PC-9 (cell line): ENCODE data around the gene SLFN12. TPM values are rescaled to one million over a fixed set of nuclear protein-coding genes. Genes with fewer than 3 reads are reported as not detected.
A peak's percentile ranks its signal among the peaks of the same experiment; 100 is the strongest.

Experiments used
- BruUV-seq: library from RNA; stranded (reverse); fragments of 400-500 nt; replicated peaks from 2 replicates; lab custom pipeline; 2021; lab: Mats Ljungman, UMichigan
- CTCF ChIA-PET: fragments of 300-600 bp; sonication (Branson Sonifier 250); formaldehyde crosslinking; loops from one replicate; lab custom pipeline; 2022; ENCODE audit warnings: antibody characterized with exemption; lab: Charles Lee
- POLR2A ChIA-PET: fragments of 300-600 bp; sonication (Branson Sonifier 250); formaldehyde crosslinking; loops from one replicate; lab custom pipeline; 2022; ENCODE audit warnings: antibody characterized with exemption; ENCODE audit not compliant: unreplicated experiment; lab: Charles Lee
- DNase-seq, 2 experiments: peaks; one replicate each; pipeline versions ENCODE4 v3.0.0 to v3.0.0-alpha.2; 2015 to 2022; ENCODE audit warnings: mixed read lengths in 1 of 2
- H2AFZ ChIP-seq: fragments of 200-600 bp; sonication (generic); 2 replicates; pipeline ENCODE4 v1.8.1; 2017; ENCODE audit warnings: antibody characterized with exemption
- H3F3A ChIP-seq: fragments of 200-600 bp; sonication (generic); 2 replicates; pipeline ENCODE4 v1.8.1; 2017; ENCODE audit warnings: antibody characterized with exemption, mild to moderate bottlenecking, low read depth; ENCODE audit not compliant: insufficient read depth
- H3K27ac ChIP-seq: fragments of 200-600 bp; sonication (generic); 2 replicates; pipeline ENCODE4 v1.6.1; 2016; ENCODE audit warnings: mixed run types
- H3K27me3 ChIP-seq: fragments of 200-600 bp; sonication (generic); 2 replicates; pipeline ENCODE4 v1.6.1; 2016; ENCODE audit warnings: low read depth, mixed run types; ENCODE audit not compliant: insufficient read depth
- H3K36me3 ChIP-seq: fragments of 200-600 bp; sonication (generic); 2 replicates; pipeline ENCODE4 v1.6.1; 2016; ENCODE audit warnings: low read depth, mixed run types
- H3K4me1 ChIP-seq: fragments of 200-600 bp; sonication (generic); replicated peaks from 2 replicates; pipeline ENCODE4 v1.6.1; 2016; ENCODE audit warnings: mixed run types; ENCODE audit not compliant: insufficient read depth
- H3K4me2 ChIP-seq: fragments of 200-600 bp; sonication (generic); 2 replicates; pipeline ENCODE4 v1.6.1; 2017; ENCODE audit warnings: mixed run types
- H3K4me3 ChIP-seq: fragments of 200-600 bp; sonication (generic); 2 replicates; pipeline ENCODE4 v1.6.1; 2016; ENCODE audit warnings: mixed run types
- H3K79me2 ChIP-seq: fragments of 200-600 bp; sonication (generic); 2 replicates; pipeline ENCODE4 v1.6.1; 2017; ENCODE audit warnings: low read depth, mixed run types
- H3K9me2 ChIP-seq: fragments of 200-600 bp; sonication (generic); 2 replicates; pipeline ENCODE4 v1.8.1; 2017; ENCODE audit warnings: mild to moderate bottlenecking; ENCODE audit not compliant: insufficient read depth
- H3K9me3 ChIP-seq: fragments of 200-600 bp; sonication (generic); 2 replicates; pipeline ENCODE4 v1.8.1; 2016; ENCODE audit warnings: low read depth; ENCODE audit not compliant: insufficient read depth
- H4K20me1 ChIP-seq: fragments of 200-600 bp; sonication (generic); 2 replicates; pipeline ENCODE4 v1.8.1; 2017; ENCODE audit not compliant: insufficient read depth
- EZH2 ChIP-seq: fragments of 200-600 bp; sonication (generic); IDR thresholded peaks from 2 replicates; pipeline ENCODE4 v1.8.0; 2017; ENCODE audit warnings: antibody characterized with exemption, low read depth
- intact Hi-C: fragments of 100-400 bp; cut with micrococcal nuclease; formaldehyde crosslinking; loops from one replicate; pipeline ENCODE4 v1.10.0; 2022; ENCODE audit not compliant: unreplicated experiment
- total RNA-seq: library from RNA; stranded (reverse); gene quantifications from 2 replicates; pipeline ENCODE4 v1.2.3, GENCODE V29; 2021
- TF ChIP-seq, protein P1 (sequence below): fragments of 200-600 bp; sonication (generic); conservative IDR thresholded peaks from 2 replicates; pipeline ENCODE4 v1.6.1; 2017; ENCODE audit warnings: mixed run types, antibody characterized with exemption, mild to moderate bottlenecking, moderate library complexity

The SLFN12 gene
- total RNA-seq, 1 experiment from 2014 or later, result 14.3 TPM

DNA sequence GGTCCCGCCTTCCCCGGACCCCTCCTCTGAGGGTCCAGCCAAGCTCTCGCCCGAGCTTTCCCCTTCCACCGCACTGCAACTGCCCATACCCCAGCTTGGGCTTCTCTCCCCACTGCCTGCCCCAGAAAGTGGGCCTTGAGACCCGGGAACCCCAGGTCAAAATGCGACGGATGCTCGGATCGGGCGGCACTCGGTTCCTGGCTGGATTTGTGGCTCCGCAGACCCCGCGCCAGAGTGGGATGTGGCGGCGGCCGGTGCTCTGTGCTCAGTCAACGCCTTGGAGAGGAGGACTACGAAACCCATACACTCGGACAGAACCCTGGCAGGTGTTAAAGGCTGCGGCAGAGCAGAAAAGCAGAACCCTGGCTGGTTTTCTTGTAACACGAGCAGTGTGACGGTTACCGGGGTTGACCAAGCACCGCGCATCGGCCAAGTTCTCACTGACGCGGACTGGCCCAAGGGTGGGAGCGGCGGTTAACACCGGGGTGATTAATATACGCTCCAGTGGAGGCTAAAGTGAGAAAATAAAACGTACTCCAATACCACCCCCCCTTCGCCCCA, 17.2 kb upstream of the SLFN12 start:
- H3K4me2 ChIP-seq, result no peak overlapping the region
- H3K9me2 ChIP-seq, result no peaks in the 10 kb centered on the region
- H3K36me3 ChIP-seq, result no peaks in the 10 kb centered on the region
- no peaks in the 10 kb centered on the region for H3F3A ChIP-seq
- H3K27me3 ChIP-seq, result peaks cover 27% of the 10 kb centered on the region
- no peak overlapping the region for H2AFZ ChIP-seq
- no peaks in the 10 kb centered on the region for H4K20me1 ChIP-seq
- H3K79me2 ChIP-seq, result no peaks in the 10 kb centered on the region
- H3K27ac ChIP-seq, result no peak overlapping the region
- CTCF ChIA-PET, result no interaction called here
- intact Hi-C loops, result loop anchor here (5.0 kb wide), 1 partner anchor 207 kb away; the partner anchor contains the start of gene SLFN5
- H3K4me3 ChIP-seq, result no peak overlapping the region
- TF ChIP-seq, protein P1, sequence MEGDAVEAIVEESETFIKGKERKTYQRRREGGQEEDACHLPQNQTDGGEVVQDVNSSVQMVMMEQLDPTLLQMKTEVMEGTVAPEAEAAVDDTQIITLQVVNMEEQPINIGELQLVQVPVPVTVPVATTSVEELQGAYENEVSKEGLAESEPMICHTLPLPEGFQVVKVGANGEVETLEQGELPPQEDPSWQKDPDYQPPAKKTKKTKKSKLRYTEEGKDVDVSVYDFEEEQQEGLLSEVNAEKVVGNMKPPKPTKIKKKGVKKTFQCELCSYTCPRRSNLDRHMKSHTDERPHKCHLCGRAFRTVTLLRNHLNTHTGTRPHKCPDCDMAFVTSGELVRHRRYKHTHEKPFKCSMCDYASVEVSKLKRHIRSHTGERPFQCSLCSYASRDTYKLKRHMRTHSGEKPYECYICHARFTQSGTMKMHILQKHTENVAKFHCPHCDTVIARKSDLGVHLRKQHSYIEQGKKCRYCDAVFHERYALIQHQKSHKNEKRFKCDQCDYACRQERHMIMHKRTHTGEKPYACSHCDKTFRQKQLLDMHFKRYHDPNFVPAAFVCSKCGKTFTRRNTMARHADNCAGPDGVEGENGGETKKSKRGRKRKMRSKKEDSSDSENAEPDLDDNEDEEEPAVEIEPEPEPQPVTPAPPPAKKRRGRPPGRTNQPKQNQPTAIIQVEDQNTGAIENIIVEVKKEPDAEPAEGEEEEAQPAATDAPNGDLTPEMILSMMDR, result no peak
- no peak for TF ChIP-seq EZH2
- BruUV-seq, result no TSS peak
- H3K4me1 ChIP-seq, result no peaks in the 10 kb centered on the region
- no peak for DNase-seq
- POLR2A ChIA-PET, result no interaction called here
- no peaks in the 10 kb centered on the region for H3K9me3 ChIP-seq

DNA sequence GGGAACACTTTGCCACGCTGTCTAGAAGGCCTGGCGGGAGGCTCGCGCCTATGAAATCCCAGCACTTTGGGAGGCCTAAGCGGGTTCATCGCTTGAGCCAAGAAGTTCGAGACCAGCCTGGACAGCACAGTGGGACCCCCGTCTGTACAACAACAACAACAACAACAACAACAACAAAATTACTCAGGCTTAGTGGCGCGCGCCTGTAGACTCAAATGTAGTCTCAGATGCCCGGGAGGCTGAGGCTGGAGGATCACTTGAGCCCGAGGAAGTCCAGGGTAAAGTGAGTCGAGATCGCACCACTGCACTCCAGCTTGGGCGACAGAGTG, 16.6 kb upstream of the SLFN12 start:
- H3F3A ChIP-seq, result no peaks in the 10 kb centered on the region
- ChIA-PET CTCF (no interaction called here), POLR2A (interaction anchor here (0.7 kb wide), 1 partner anchor 808 kb away, joined by 4 read pairs; no protein-coding TSS in a partner anchor)
- H3K79me2 ChIP-seq, result no peaks in the 10 kb centered on the region
- intact Hi-C loops, result loop anchor here (1.0 to 5.0 kb wide), 2 partner anchors 16 to 207 kb away; partner anchors contain the start of gene SLFN5
- no peaks in the 10 kb centered on the region for H3K9me2 ChIP-seq
- H3K4me1 ChIP-seq, result no peaks in the 10 kb centered on the region
- no peaks in the 10 kb centered on the region for H4K20me1 ChIP-seq
- BruUV-seq, result TSS peak; percentile 31
- H3K27ac ChIP-seq, result no peak overlapping the region
- no peak overlapping the region for H3K4me3 ChIP-seq
- TF ChIP-seq EZH2, result no peak
- TF ChIP-seq, protein P1, result no peak
- peak overlapping the region; percentile 73; the same call in 1 of the 2 replicates for H3K4me2 ChIP-seq
- H3K36me3 ChIP-seq, result no peaks in the 10 kb centered on the region
- no peaks in the 10 kb centered on the region for H3K9me3 ChIP-seq
- DNase-seq, result no peak
- H2AFZ ChIP-seq, result peak overlapping the region; percentile 75; the same call in 1 of the 2 replicates
- H3K27me3 ChIP-seq, result peaks cover 31% of the 10 kb centered on the region

DNA sequence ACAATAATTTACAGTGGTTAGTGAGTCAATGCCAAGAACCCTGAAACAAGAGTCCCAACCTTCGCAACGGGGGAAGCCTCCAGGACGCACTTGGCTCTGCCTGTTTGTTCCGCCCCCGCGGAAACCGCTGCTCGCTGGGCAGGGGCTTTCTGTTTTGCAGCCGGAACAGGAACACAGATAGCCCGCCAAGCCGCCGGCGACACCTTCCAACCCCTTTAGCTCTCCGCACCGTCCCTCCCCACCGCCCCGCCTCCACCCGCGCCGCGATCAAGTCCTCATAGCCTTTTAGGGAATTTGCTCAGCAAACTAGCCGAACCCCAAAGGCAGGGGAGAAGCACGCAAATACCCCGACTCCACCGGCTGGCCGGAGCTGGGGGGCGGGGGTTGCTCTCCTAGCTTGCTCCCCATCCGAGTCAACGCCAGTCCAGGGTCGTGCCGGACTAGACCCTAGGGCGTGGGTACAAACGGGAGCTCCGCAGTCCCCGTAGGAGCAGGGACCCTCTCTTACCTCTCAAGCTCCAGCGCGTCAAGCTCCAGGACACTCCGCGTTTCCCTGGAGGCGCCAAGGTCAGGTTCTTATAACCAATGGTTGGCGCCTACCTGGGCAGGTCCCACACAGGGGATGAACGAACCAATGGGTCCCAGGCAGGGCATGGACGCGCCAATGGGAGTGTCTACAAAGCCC, 16.1 kb upstream of the SLFN12 start, which contains the start of gene SLFN13:
TSS of gene SLFN13 (minus strand) at position 553 of the 685 bp plus-strand sequence. CDS start 3,086 bp downstream, outside the sequence.
- Histone ChIP-seq H3K27ac (no peak within 1 kb of the TSS), H3K9me3 (no peaks in the 10 kb centered on the region), H3F3A (no peaks in the 10 kb centered on the region), H3K4me1 (no peaks in the 10 kb centered on the region), H3K27me3 (peaks cover 31% of the 10 kb centered on the region), H3K9me2 (no peaks in the 10 kb centered on the region), H2AFZ (peak within 1 kb of the TSS; percentile 75), H3K36me3 (no peaks in the 10 kb centered on the region), H3K4me3 (peak within 1 kb of the TSS; percentile 47; the same call in 1 of the 2 replicates), H3K4me2 (peak within 1 kb of the TSS; percentile 73), H3K79me2 (no peaks in the 10 kb centered on the region), H4K20me1 (no peaks in the 10 kb centered on the region)
- BruUV-seq, result no TSS peak
- peak; percentile 36 to 72 for DNase-seq
- ChIA-PET CTCF (no interaction called here), POLR2A (interaction anchor here (0.7 kb wide), 2 partner anchors 807 to 843 kb away, joined by 4 to 6 read pairs; no protein-coding TSS in a partner anchor)
- intact Hi-C loops, result loop anchor here (1.0 to 5.0 kb wide), 2 partner anchors 15 to 206 kb away; partner anchors contain the start of gene SLFN5
- TF ChIP-seq, protein P1, result no peak
- TF ChIP-seq EZH2, result no peak
